Inflammatory macrophage treated with lipopolysaccharide for 4 hours (primary cell): ENCODE measurements around the gene ENAH.

Experiments used
- DNase-seq: peaks from one replicate; pipeline ENCODE4 v3.0.0-alpha.2; 2020

The ENAH gene

GRCh38 chr1:225601902-225602589 lies 50.9 kb downstream of the ENAH start:
- DNase-seq: no peak

- DNase-seq: no peak
Measured at GRCh38 chr1:225598847-225599246, 54.1 kb downstream of the ENAH start.

- no peak for DNase-seq
Measured at GRCh38 chr1:225597926-225598575, 54.9 kb downstream of the ENAH start.

GRCh38 chr1:225596736-225597135 lies 56.2 kb downstream of the ENAH start:
- no peak for DNase-seq

GRCh38 chr1:225595974-225596551 lies 56.9 kb downstream of the ENAH start:
- DNase-seq: no peak

- DNase-seq: no peak
Measured at GRCh38 chr1:225595452-225595851, 57.5 kb downstream of the ENAH start.

GRCh38 chr1:225593414-225593813 lies 59.5 kb downstream of the ENAH start:
- no peak for DNase-seq

GRCh38 chr1:225592362-225593025 lies 60.4 kb downstream of the ENAH start:
- no peak for DNase-seq

GRCh38 chr1:225587310-225587709 lies 65.6 kb downstream of the ENAH start:
- no peak for DNase-seq

- no peak for DNase-seq
Measured at GRCh38 chr1:225581186-225581585, 71.7 kb downstream of the ENAH start.

GRCh38 chr1:225580238-225581099 lies 72.5 kb downstream of the ENAH start:
- DNase-seq: no peak

GRCh38 chr1:225578251-225578977 lies 74.5 kb downstream of the ENAH start:
- no peak for DNase-seq

GRCh38 chr1:225577241-225577640 lies 75.7 kb downstream of the ENAH start:
- DNase-seq: no peak

- DNase-seq: no peak
Measured at GRCh38 chr1:225573216-225573615, 79.7 kb downstream of the ENAH start.

GRCh38 chr1:225572422-225572821 lies 80.5 kb downstream of the ENAH start:
- no peak for DNase-seq

- no peak for DNase-seq
Measured at GRCh38 chr1:225567789-225568188, 85.1 kb downstream of the ENAH start.

- peak; percentile 55 for DNase-seq
Measured at GRCh38 chr1:225565847-225566246, 87.1 kb downstream of the ENAH start.

- DNase-seq: no peak
Measured at GRCh38 chr1:225561675-225562074, 91.2 kb downstream of the ENAH start.

- DNase-seq: no peak
Measured at GRCh38 chr1:225559902-225560301, 93.0 kb downstream of the ENAH start.

GRCh38 chr1:225559326-225559725 lies 93.6 kb downstream of the ENAH start:
- peak; percentile 32 for DNase-seq

- DNase-seq: no peak
Measured at GRCh38 chr1:225556694-225557093, 96.2 kb downstream of the ENAH start.

GRCh38 chr1:225555821-225556220 lies 97.1 kb downstream of the ENAH start:
- DNase-seq: no peak
